Activated CD8-positive, alpha-beta memory T cell treated with anti-CD3 and anti-CD28 coated beads for 24 hours (primary cell): ENCODE results near the gene RAPGEF4.

Source experiments
- DNase-seq: peaks from one replicate; pipeline ENCODE4 v3.0.0-alpha.2; 2020

RAPGEF4 gene

GRCh38 chr2:172735582-172736423 is at the start of gene RAPGEF4:
Gene RAPGEF4, plus strand, starts transcription at chr2:172735845. Its CDS starts 139 bp downstream, at chr2:172735984.
- DNase-seq: no peak

GRCh38 chr2:172693037-172693436 is 42.6 kb upstream of the RAPGEF4 start:
- peak; percentile 62 for DNase-seq

GRCh38 chr2:172693529-172694455 is 41.9 kb upstream of the RAPGEF4 start:
- DNase-seq: no peak

GRCh38 chr2:172697296-172697695 is 38.3 kb upstream of the RAPGEF4 start:
- no peak for DNase-seq

GRCh38 chr2:172698041-172698863 is 37.4 kb upstream of the RAPGEF4 start:
- DNase-seq: peak; percentile 61

GRCh38 chr2:172701250-172701649 is 34.4 kb upstream of the RAPGEF4 start:
- no peak for DNase-seq

GRCh38 chr2:172702451-172702850 is 33.2 kb upstream of the RAPGEF4 start:
- no peak for DNase-seq

GRCh38 chr2:172704072-172704936 is 31.3 kb upstream of the RAPGEF4 start:
- DNase-seq: no peak

GRCh38 chr2:172705352-172705751 is 30.3 kb upstream of the RAPGEF4 start:
- no peak for DNase-seq

GRCh38 chr2:172708247-172708646 is 27.4 kb upstream of the RAPGEF4 start:
- DNase-seq: no peak

GRCh38 chr2:172709566-172710291 is 25.9 kb upstream of the RAPGEF4 start:
- DNase-seq: no peak

GRCh38 chr2:172710584-172711047 is 25.0 kb upstream of the RAPGEF4 start:
- no peak for DNase-seq

- DNase-seq: no peak
Observed at GRCh38 chr2:172711110-172711509, 24.5 kb upstream of the RAPGEF4 start.

GRCh38 chr2:172712251-172712650 is 23.4 kb upstream of the RAPGEF4 start:
- DNase-seq: no peak

- DNase-seq: no peak
Observed at GRCh38 chr2:172713365-172713875, 22.2 kb upstream of the RAPGEF4 start.

- no peak for DNase-seq
Observed at GRCh38 chr2:172722481-172722880, 13.2 kb upstream of the RAPGEF4 start.

- no peak for DNase-seq
Observed at GRCh38 chr2:172723286-172723685, 12.4 kb upstream of the RAPGEF4 start.

- no peak for DNase-seq
Observed at GRCh38 chr2:172724724-172725123, 10.9 kb upstream of the RAPGEF4 start.

GRCh38 chr2:172725284-172725683 is 10.4 kb upstream of the RAPGEF4 start:
- DNase-seq: no peak

- no peak for DNase-seq
Observed at GRCh38 chr2:172725746-172726145, 9.9 kb upstream of the RAPGEF4 start.
